DLD1 (cell line): ENCODE results near the gene SLC39A11.
"Not testable (repeated sequence)": the region's sequence is repeated elsewhere in the genome, so short reads cannot be mapped to it uniquely, and the experiment has no call there.

Experiments
- in situ Hi-C: cut with HindIII; loops from 2 replicates; pipeline ENCODE4 v1.10.0; 2017; ENCODE audit warnings: low sequenced_read_pairs

The SLC39A11 gene

GRCh38 chr17:72928454-72929136 lies 163.9 kb downstream of the SLC39A11 start:
- in situ Hi-C loops: no loop called here

- in situ Hi-C loops: no loop called here
Observed at GRCh38 chr17:72927760-72928159, 164.7 kb downstream of the SLC39A11 start.

GRCh38 chr17:72927146-72927545 lies 165.3 kb downstream of the SLC39A11 start:
- in situ Hi-C loops: no loop called here

- in situ Hi-C loops: no loop called here
Observed at GRCh38 chr17:72926171-72926570, 166.3 kb downstream of the SLC39A11 start.

- in situ Hi-C loops: no loop called here
Observed at GRCh38 chr17:72924196-72924595, 168.3 kb downstream of the SLC39A11 start.

GRCh38 chr17:72922219-72922618 lies 170.3 kb downstream of the SLC39A11 start:
- in situ Hi-C loops: no loop called here

- in situ Hi-C loops: no loop called here
Observed at GRCh38 chr17:72921347-72922054, 171.0 kb downstream of the SLC39A11 start.

GRCh38 chr17:72920513-72920912 lies 172.0 kb downstream of the SLC39A11 start:
- in situ Hi-C loops: no loop called here

GRCh38 chr17:72916991-72917390 lies 175.5 kb downstream of the SLC39A11 start:
- in situ Hi-C loops: no loop called here

GRCh38 chr17:72915625-72916081 lies 176.8 kb downstream of the SLC39A11 start:
- in situ Hi-C loops: no loop called here

- in situ Hi-C loops: no loop called here
Observed at GRCh38 chr17:72913142-72913682, 179.3 kb downstream of the SLC39A11 start.

- in situ Hi-C loops: no loop called here
Observed at GRCh38 chr17:72906306-72906705, 186.2 kb downstream of the SLC39A11 start.

- in situ Hi-C loops: no loop called here
Observed at GRCh38 chr17:72903522-72903921, 189.0 kb downstream of the SLC39A11 start.

GRCh38 chr17:72901657-72902056 lies 190.8 kb downstream of the SLC39A11 start:
- in situ Hi-C loops: no loop called here

- in situ Hi-C loops: no loop called here
Observed at GRCh38 chr17:72901083-72901482, 191.4 kb downstream of the SLC39A11 start.

- in situ Hi-C loops: no loop called here
Observed at GRCh38 chr17:72900654-72900971, 191.9 kb downstream of the SLC39A11 start.

- in situ Hi-C loops: no loop called here
Observed at GRCh38 chr17:72898725-72899124, 193.8 kb downstream of the SLC39A11 start.

- in situ Hi-C loops: not testable (repeated sequence)
Observed at GRCh38 chr17:72896288-72896687, 196.2 kb downstream of the SLC39A11 start.

- in situ Hi-C loops: no loop called here
Observed at GRCh38 chr17:72891627-72892026, 200.9 kb downstream of the SLC39A11 start.

GRCh38 chr17:72890711-72891110 lies 201.8 kb downstream of the SLC39A11 start:
- in situ Hi-C loops: no loop called here

GRCh38 chr17:72887917-72888316 lies 204.6 kb downstream of the SLC39A11 start:
- in situ Hi-C loops: no loop called here

- in situ Hi-C loops: no loop called here
Observed at GRCh38 chr17:72887322-72887721, 205.2 kb downstream of the SLC39A11 start.
